ENCODE results near the gene TINCR.

DNA sequence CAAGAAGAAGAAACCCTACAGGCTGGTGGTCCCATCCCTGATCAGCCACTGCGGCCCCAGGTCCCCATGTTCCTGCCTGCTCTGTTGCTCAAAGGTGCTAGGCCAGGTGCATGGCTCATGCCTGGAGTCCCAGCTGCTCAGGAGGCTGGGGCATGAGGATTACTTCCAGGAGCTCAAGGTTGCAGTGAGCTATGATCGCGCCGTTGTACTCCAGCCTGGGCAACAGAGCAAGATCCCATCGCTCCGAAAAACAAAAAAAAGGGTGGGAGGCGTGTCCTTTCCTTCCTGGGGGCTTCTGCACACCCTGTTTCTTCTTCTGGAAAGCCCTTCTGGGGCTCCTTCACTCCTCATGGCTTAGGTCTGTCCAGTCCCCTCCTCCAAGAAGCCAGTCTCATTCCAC, 11.9 kb upstream of the TINCR start:
- TF ChIP-seq, protein P1, sequence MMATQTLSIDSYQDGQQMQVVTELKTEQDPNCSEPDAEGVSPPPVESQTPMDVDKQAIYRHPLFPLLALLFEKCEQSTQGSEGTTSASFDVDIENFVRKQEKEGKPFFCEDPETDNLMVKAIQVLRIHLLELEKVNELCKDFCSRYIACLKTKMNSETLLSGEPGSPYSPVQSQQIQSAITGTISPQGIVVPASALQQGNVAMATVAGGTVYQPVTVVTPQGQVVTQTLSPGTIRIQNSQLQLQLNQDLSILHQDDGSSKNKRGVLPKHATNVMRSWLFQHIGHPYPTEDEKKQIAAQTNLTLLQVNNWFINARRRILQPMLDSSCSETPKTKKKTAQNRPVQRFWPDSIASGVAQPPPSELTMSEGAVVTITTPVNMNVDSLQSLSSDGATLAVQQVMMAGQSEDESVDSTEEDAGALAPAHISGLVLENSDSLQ (IDR thresholded peaks at IDR 0.05), result no peak
- TF ChIP-seq SUZ12 (IDR thresholded peaks at IDR 0.05) (no peak), SP1 (IDR thresholded peaks at IDR 0.05) (no peak), CTBP1 (IDR thresholded peaks at IDR 0.05; ENCODE audit: borderline replicate concordance) (no peak), HDGF (IDR thresholded peaks at IDR 0.05; ENCODE audit: borderline replicate concordance) (no peak), ARNT (IDR thresholded peaks at IDR 0.05) (no peak), BHLHE40 (IDR thresholded peaks at IDR 0.05; ENCODE audit: borderline replicate concordance) (no peak), TARDBP (IDR thresholded peaks at IDR 0.05) (no peak)

Measured in HEK293T (cell line).